ENCODE data around the gene DLL3.

GRCh38 chr19:39515551-39516191 lies 16.9 kb downstream of the DLL3 start:
- TF ChIP-seq POLR2A (IDR thresholded peaks at IDR 0.05; ENCODE audit: low read length) (no peak), GATA1 (IDR thresholded peaks at IDR 0.05; ENCODE audit: low read depth, low read length) (no peak)

Measured in erythroblast (primary cell).